Endothelial cell (in vitro differentiated cells): ENCODE measurements around the gene KCND2. TPM values are rescaled to one million over a fixed set of nuclear protein-coding genes. Genes with fewer than 3 reads are reported as not detected.

Experiments
- DNase-seq: peaks from one replicate; pipeline ENCODE4 v3.0.0; 2021; ENCODE audit warnings: low spot score
- H3K27ac Mint-ChIP-seq: one replicate; pipeline ENCODE4 v1.8.0; 2021; ENCODE audit warnings: mixed read lengths, inconsistent platforms; ENCODE audit not compliant: unreplicated experiment
- H3K27me3 Mint-ChIP-seq: one replicate; pipeline ENCODE4 v1.8.0; 2021; ENCODE audit warnings: mild to moderate bottlenecking, moderate library complexity, mixed read lengths, inconsistent platforms; ENCODE audit not compliant: unreplicated experiment
- H3K36me3 Mint-ChIP-seq: one replicate; pipeline ENCODE4 v1.8.0; 2021; ENCODE audit warnings: mild to moderate bottlenecking, low read depth, mixed read lengths, inconsistent platforms; ENCODE audit not compliant: unreplicated experiment
- H3K4me1 Mint-ChIP-seq: one replicate; pipeline ENCODE4 v1.8.0; 2021; ENCODE audit warnings: mild to moderate bottlenecking, mixed read lengths, inconsistent platforms; ENCODE audit not compliant: unreplicated experiment
- H3K4me3 Mint-ChIP-seq: one replicate; pipeline ENCODE4 v1.8.0; 2021; ENCODE audit warnings: mild to moderate bottlenecking, mixed read lengths, inconsistent platforms; ENCODE audit not compliant: unreplicated experiment
- H3K9me3 Mint-ChIP-seq: one replicate; pipeline ENCODE4 v1.8.0; 2021; ENCODE audit warnings: mixed read lengths, inconsistent platforms; ENCODE audit not compliant: unreplicated experiment
- total RNA-seq: library from RNA; stranded (reverse); fragmentation: NEBNext Ultra II Directional; extraction: Animal tissue kit (Norgen Biotek cat#: 25700); gene quantifications from one replicate; pipeline ENCODE4 v1.2.1, GENCODE V29; 2021; ENCODE audit not compliant: unreplicated experiment
- TF ChIP-seq, protein P1 (sequence below): fragments of 200-600 bp; sonication (generic); IDR thresholded peaks from one replicate; pipeline ENCODE4 v1.5.0; 2021; ENCODE audit warnings: antibody characterized with exemption; ENCODE audit not compliant: unreplicated experiment

Gene KCND2
- total RNA-seq, 1 donor from 2014 or later: 0.28 TPM

DNA sequence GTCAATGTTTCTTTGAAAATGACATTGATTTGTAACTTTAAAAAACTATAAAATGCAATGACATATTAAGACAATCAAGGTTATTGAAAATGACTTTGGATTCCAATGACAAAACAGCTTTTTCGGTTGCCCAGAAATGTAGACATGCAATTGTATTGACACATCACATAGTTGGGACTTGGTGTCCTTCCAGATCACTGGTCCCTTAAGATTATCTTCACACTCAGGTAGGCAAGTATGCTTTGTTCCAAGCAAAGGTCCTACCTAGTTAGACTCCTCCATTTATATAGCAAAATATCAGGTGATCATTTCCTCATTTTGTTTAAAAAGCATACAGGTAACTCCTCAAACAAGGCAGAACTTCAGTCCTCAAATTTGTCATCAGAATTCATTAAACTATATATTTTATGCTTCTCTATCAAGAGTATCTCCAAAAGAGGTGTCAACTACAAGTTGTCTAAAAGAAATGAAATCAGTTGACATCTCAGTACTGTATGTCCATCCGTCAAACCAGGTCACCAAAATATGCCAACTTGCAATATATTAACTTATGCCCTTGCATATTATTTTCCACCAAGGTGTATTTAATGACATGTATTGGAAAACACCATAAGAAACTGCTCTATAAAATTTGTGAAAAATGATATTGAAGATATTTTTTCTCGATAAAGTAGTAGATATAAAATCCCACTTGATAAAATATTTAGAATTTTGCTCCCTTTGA lies 520.4 kb downstream of the KCND2 start:
- TF ChIP-seq, protein P1, sequence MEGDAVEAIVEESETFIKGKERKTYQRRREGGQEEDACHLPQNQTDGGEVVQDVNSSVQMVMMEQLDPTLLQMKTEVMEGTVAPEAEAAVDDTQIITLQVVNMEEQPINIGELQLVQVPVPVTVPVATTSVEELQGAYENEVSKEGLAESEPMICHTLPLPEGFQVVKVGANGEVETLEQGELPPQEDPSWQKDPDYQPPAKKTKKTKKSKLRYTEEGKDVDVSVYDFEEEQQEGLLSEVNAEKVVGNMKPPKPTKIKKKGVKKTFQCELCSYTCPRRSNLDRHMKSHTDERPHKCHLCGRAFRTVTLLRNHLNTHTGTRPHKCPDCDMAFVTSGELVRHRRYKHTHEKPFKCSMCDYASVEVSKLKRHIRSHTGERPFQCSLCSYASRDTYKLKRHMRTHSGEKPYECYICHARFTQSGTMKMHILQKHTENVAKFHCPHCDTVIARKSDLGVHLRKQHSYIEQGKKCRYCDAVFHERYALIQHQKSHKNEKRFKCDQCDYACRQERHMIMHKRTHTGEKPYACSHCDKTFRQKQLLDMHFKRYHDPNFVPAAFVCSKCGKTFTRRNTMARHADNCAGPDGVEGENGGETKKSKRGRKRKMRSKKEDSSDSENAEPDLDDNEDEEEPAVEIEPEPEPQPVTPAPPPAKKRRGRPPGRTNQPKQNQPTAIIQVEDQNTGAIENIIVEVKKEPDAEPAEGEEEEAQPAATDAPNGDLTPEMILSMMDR: no peak
- Mint-ChIP-seq H3K4me1 (no peaks in the 10 kb centered on the region), H3K4me3 (no peak overlapping the region), H3K27ac (no peak overlapping the region), H3K9me3 (no peaks in the 10 kb centered on the region), H3K36me3 (no peaks in the 10 kb centered on the region), H3K27me3 (no peaks in the 10 kb centered on the region)
- no peak for DNase-seq

DNA sequence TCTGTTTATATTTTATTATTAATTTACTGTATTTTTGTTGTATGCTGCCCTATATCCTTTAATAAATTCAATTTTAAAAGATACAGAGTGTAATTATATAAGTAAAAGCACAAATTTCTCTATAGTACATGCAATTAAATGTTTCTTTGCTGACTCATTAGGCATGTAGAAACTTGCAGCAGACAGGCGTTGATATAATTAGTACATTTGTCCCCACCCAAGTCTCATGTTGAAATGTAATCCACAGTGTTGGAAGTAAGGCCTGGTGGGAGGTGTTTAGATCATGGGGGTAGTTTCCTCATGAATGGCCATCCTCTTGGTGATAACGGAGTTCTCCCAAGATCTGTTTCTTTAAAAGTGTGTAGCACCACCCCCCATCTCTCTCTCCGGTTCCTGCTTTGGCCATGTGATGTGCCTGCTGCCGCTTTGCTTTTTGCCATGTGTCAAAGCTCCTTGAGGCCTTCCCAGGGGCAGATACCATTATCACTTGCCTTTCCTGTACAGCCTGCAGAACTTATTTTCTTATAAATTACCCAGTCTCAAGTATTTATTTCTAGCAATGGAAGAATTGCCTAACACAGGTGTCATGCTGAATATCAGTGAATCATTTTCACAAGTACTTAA lies 521.2 kb downstream of the KCND2 start:
- TF ChIP-seq, protein P1: no peak
- no peaks in the 10 kb centered on the region for H3K4me1 Mint-ChIP-seq
- no peaks in the 10 kb centered on the region for H3K27me3 Mint-ChIP-seq
- no peak overlapping the region for H3K27ac Mint-ChIP-seq
- DNase-seq: no peak
- no peaks in the 10 kb centered on the region for H3K9me3 Mint-ChIP-seq
- no peak overlapping the region for H3K4me3 Mint-ChIP-seq
- H3K36me3 Mint-ChIP-seq: no peaks in the 10 kb centered on the region

DNA sequence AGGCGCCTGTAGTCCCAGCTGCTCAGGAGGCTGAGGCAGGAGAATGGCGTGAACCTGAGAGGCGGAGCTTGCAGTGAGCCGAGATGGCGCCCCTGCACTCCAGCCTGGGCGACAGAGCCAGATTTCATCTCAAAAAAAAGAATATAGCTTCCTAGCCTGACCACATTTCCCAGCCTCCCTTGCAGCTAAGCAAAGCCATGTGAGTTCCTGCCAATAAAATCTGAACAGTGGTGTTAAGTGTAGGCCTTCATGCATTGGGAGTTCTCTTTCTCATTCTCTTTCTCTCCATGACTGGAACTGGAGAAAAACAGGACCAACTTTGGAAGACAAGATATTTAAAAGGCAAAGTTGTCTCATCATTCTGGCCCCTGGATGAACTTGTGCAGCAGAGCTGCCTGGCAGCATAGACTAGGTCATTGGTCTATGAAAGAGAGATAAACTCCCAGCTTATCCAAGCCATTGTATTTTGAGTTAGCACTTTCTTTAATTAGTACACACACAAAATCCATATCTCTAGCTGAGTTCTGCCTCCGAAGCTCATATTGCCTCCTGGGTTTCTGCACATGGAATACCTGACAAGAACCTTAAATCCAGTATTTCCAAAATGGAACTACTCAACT lies 524.2 kb downstream of the KCND2 start:
- no peak overlapping the region for H3K4me3 Mint-ChIP-seq
- DNase-seq: no peak
- peaks cover 5% of the 10 kb centered on the region for H3K4me1 Mint-ChIP-seq
- no peak overlapping the region for H3K27ac Mint-ChIP-seq
- no peaks in the 10 kb centered on the region for H3K36me3 Mint-ChIP-seq
- no peaks in the 10 kb centered on the region for H3K9me3 Mint-ChIP-seq
- TF ChIP-seq, protein P1: no peak
- H3K27me3 Mint-ChIP-seq: no peaks in the 10 kb centered on the region

DNA sequence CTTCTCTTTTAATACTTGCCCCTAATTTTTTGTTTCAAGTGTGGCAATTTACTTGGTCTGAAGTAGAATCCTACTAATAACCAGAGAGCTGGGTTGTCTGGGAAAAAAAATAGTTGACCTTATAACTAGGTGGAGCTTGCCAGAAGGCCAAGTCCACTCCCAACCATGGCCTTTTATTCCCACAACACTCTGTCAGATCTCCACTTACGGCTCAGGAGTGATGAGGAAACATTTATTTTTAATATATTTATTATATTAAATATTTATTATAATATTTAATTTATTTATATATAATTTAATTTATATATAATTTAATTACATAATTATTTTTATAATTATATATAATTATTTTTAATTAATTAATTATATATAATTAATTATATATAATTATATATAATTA lies 526.2 kb downstream of the KCND2 start:
- no peak for DNase-seq
- no peak overlapping the region for H3K4me3 Mint-ChIP-seq
- peaks cover 10% of the 10 kb centered on the region for H3K4me1 Mint-ChIP-seq
- H3K27me3 Mint-ChIP-seq: no peaks in the 10 kb centered on the region
- no peaks in the 10 kb centered on the region for H3K9me3 Mint-ChIP-seq
- no peak overlapping the region for H3K27ac Mint-ChIP-seq
- TF ChIP-seq, protein P1: no peak
- H3K36me3 Mint-ChIP-seq: no peaks in the 10 kb centered on the region
